WTC11 (cell line): ENCODE results near the gene RAET1E.

Source experiments
- ARID4B ChIP-seq: sonication (generic); formaldehyde crosslinking; IDR thresholded peaks from 2 replicates; pipeline ENCODE4 v1.8.0; 2023; ENCODE audit warnings: missing genetic modification reagents, mild to moderate bottlenecking, borderline replicate concordance
- CTCF ChIP-seq: fragments of 200-600 bp; IDR thresholded peaks from 2 replicates; pipeline ENCODE4 v1.8.0; 2022; ENCODE audit warnings: antibody characterized with exemption
- E2F1 ChIP-seq: sonication (generic); formaldehyde crosslinking; IDR thresholded peaks from 2 replicates; pipeline ENCODE4 v1.8.0; 2022; ENCODE audit warnings: mild to moderate bottlenecking, missing genetic modification reagents
- MLX ChIP-seq: sonication (generic); formaldehyde crosslinking; IDR thresholded peaks from 2 replicates; pipeline ENCODE4 v1.8.1; 2023; ENCODE audit warnings: mild to moderate bottlenecking, missing genetic modification reagents, moderate library complexity
- NR1H2 ChIP-seq: sonication (generic); formaldehyde crosslinking; IDR thresholded peaks from 2 replicates; pipeline ENCODE4 v1.9.0; 2021; ENCODE audit warnings: mild to moderate bottlenecking, moderate library complexity, missing genetic modification reagents
- PREB ChIP-seq: sonication (generic); formaldehyde crosslinking; IDR thresholded peaks from 2 replicates; pipeline ENCODE4 v1.8.1; 2022; ENCODE audit warnings: mild to moderate bottlenecking, missing genetic modification reagents, moderate library complexity, borderline replicate concordance
- TEAD4 ChIP-seq: sonication (generic); formaldehyde crosslinking; IDR thresholded peaks from 2 replicates; pipeline ENCODE4 v1.8.0; 2022; ENCODE audit warnings: mild to moderate bottlenecking, missing genetic modification reagents
- USF1 ChIP-seq: sonication (generic); formaldehyde crosslinking; IDR thresholded peaks from 2 replicates; pipeline ENCODE4 v1.8.0; 2022; ENCODE audit warnings: mild to moderate bottlenecking, missing genetic modification reagents
- USF2 ChIP-seq: sonication (generic); formaldehyde crosslinking; IDR thresholded peaks from 2 replicates; pipeline ENCODE4 v1.8.1; 2023; ENCODE audit warnings: mild to moderate bottlenecking, missing genetic modification reagents, moderate library complexity
- ZNF232 ChIP-seq: sonication (generic); formaldehyde crosslinking; IDR thresholded peaks from 2 replicates; pipeline ENCODE4 v1.8.0; 2022; ENCODE audit warnings: mild to moderate bottlenecking, missing genetic modification reagents
- ZNF263 ChIP-seq: sonication (generic); formaldehyde crosslinking; IDR thresholded peaks from 2 replicates; pipeline ENCODE4 v1.8.1; 2022; ENCODE audit warnings: low read depth, mild to moderate bottlenecking, moderate library complexity, missing genetic modification reagents

- no peak for TF ChIP-seq ZNF232 (CRISPR knock-in tag)
- TF ChIP-seq PREB (CRISPR knock-in tag): no peak
- TF ChIP-seq CTCF: no peak
- TF ChIP-seq USF1 (CRISPR knock-in tag): no peak
- no peak for TF ChIP-seq ZNF263 (CRISPR knock-in tag)
- no peak for TF ChIP-seq TEAD4
- TF ChIP-seq NR1H2 (CRISPR knock-in tag): no peak
- no peak for TF ChIP-seq USF2 (CRISPR knock-in tag)
- no peak for TF ChIP-seq E2F1 (CRISPR knock-in tag)
- TF ChIP-seq MLX (CRISPR knock-in tag): no peak
- TF ChIP-seq ARID4B (CRISPR knock-in tag): no peak
Measured at GRCh38 chr6:149854532-149854931, 43.4 kb downstream of the RAET1E start.
